GM19324 (cell line): ENCODE results near the gene ZNF683.

Source experiments
- ATAC-seq: cut with Tn5 transposase; IDR thresholded peaks from one replicate; pipeline ENCODE4 v1.9.1; 2021; ENCODE audit warnings: mild to moderate bottlenecking, moderate library complexity; ENCODE audit not compliant: unreplicated experiment, low FRiP score

ZNF683 gene

DNA sequence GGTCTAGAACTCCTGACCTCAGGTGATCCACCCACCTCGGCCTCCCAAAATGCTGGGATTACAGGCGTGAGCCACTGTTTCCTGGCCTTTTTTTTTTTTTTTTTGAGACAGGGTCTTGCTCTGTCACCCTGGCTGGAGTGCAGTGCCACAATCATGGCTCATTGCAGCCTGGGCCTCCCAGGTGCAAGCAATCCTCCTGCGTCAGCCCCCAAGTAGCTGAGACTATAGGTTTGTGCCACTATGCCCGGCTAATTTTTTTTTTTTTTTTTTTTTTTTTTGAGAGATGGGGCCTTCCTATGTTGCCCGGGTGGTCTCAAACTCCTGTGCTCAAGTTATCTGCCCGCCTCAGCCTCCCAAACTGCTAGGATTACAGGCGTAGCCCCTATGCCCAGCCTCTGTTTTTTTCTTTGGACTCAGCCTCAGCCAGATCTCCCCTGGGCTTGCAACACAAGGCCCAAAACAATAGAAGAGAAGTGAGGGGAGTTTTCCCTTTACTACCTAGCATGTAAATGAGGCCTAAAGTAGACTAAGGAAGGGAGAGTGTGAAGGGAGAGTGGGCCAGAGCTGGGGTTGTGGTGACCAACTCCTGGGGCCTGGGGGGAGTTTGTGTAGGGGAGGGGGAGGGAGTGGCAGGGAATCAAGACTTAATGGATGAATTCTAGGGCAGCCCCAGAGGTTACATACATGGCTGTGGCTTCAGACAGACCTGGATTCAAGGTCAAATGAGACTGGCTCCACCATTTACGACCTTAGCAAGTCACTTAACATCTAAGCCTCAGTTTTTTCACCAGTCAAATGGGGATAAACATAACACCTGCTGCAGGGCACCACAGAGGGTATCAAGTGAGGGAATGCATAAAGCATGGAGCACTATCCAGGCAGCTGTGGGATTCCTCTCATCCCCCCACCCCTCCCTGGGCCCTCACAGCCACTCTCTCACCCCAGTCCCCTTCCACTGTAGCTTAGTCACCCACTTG, 56.4 kb downstream of the ZNF683 start:
- no peak for ATAC-seq

DNA sequence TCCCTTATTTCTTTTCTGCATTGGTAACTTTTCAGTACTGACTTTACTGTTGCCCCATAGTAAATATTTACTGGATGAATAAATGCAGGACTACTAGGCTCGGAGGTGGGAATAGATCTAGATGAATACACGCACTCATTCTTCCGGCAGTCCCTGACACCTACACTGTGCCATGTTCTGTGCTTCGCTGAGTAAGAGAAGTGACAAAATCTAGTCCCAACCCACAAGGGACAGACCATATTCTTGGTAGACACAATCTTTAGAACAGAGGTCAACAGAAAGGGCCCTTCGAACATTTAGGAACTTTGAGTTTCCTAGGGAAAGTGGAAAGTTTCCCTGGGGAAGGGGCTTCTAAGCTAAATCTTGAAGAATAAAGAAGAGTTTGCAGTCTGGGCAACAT, 58.0 kb downstream of the ZNF683 start:
- no peak for ATAC-seq
